Measurements from ENCODE around the gene ZNF609.

The ZNF609 gene, protein sequence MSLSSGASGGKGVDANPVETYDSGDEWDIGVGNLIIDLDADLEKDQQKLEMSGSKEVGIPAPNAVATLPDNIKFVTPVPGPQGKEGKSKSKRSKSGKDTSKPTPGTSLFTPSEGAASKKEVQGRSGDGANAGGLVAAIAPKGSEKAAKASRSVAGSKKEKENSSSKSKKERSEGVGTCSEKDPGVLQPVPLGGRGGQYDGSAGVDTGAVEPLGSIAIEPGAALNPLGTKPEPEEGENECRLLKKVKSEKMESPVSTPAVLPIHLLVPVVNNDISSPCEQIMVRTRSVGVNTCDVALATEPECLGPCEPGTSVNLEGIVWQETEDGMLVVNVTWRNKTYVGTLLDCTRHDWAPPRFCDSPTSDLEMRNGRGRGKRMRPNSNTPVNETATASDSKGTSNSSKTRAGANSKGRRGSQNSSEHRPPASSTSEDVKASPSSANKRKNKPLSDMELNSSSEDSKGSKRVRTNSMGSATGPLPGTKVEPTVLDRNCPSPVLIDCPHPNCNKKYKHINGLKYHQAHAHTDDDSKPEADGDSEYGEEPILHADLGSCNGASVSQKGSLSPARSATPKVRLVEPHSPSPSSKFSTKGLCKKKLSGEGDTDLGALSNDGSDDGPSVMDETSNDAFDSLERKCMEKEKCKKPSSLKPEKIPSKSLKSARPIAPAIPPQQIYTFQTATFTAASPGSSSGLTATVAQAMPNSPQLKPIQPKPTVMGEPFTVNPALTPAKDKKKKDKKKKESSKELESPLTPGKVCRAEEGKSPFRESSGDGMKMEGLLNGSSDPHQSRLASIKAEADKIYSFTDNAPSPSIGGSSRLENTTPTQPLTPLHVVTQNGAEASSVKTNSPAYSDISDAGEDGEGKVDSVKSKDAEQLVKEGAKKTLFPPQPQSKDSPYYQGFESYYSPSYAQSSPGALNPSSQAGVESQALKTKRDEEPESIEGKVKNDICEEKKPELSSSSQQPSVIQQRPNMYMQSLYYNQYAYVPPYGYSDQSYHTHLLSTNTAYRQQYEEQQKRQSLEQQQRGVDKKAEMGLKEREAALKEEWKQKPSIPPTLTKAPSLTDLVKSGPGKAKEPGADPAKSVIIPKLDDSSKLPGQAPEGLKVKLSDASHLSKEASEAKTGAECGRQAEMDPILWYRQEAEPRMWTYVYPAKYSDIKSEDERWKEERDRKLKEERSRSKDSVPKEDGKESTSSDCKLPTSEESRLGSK (N-terminal part only)

GRCh38 chr15:64460206-64460723 lies at the start of gene ZNF609:
ZNF609 (plus strand) TSS chr15:64460578; CDS start chr15:64499420, 38,842 bp downstream.
- peak; percentile 95 for DNase-seq (ENCODE audit: low spot score)

DNA sequence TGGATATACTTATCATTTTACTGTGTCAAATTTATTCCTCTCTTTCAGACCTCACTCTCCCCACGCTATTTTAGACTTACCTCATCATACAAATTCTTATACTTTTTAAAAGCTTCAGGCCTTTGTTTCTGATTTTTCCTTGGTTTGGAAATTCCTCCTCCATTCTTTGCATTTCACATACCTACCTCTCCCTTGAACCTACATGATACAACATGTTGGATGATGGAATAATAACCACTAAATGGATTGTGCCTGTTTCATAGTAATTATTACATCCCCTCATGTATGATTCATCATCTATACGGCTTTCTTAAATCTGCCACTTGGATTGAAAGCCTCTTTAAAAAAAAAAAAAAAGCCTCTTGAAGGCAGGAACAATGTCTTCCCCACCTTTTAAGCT lies 48.2 kb upstream of the ZNF609 start:
- DNase-seq (ENCODE audit: low spot score), result no peak

GRCh38 chr15:64422697-64423096 lies 37.7 kb upstream of the ZNF609 start:
- DNase-seq (ENCODE audit: low spot score), result no peak

DNA sequence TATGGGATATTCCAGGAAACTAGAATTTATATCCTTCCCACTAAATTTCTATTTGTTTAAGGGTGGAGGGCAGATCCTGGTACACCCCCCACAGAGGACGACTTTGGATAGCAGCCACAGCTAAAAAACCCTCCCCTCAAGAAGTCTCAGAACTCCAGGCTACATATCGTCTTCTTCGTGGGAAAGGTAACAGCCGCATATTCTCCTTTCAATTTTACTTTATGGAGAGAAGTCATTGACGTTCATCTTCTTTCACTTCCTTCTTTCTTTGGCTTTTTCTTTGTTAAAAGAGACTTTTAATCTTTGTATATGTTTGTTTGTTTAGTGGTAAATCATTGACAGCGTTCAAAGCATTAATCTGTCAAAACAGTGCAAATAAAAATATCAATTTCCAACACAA lies 36.4 kb upstream of the ZNF609 start:
- no peak for DNase-seq (ENCODE audit: low spot score)

DNA sequence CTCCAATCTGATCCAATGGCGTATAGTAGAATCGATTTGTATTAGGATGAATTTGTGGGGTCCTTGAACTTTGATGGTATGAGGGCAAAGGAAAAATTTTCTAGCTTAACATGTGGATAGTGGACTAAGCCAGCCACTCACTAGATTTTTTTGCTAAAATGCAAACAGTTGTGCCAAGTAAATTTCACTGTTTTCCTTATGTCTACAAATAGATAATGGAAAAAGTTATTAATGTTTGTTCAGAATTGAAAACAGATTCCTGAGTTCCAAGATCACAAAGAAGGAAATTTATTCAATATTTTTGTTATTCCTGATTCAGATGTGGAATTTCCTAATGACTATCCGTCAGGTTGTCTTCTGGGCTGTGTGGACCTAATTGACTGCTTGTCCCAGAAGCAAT lies 35.2 kb upstream of the ZNF609 start:
- no peak for DNase-seq (ENCODE audit: low spot score)

DNA sequence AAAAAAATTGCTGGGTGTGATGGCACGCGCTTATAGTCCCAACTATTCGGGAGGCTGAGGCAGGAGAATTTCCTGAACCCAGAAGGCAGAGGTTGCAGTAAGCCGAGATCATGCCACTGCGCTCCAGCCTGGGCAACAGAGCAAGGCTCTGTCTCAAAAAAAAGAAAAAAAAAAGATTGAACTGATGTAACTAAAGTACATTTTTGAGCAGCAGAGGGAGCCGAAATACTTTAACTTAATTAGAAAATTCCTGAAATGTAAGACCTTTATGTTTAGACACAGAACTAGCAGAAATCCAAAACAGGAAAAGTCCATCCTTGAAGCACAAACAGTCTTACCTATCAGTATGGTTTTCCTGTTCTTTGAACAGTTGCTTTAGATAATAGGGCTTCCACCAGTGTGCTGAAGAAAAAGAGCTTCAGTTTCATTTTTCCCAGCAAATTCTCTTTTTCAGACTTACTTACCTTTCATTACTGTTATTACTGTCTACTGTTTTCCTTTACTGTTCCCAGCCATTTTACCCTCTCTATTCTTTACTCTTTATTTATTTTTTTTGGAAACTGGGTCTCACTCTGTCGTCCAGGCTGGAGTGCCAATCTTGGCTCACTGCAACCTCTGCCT lies 33.4 kb upstream of the ZNF609 start:
- DNase-seq (ENCODE audit: low spot score), result no peak

- DNase-seq (ENCODE audit: low spot score), result no peak
Observed at GRCh38 chr15:64429448-64429847, 30.9 kb upstream of the ZNF609 start.

- DNase-seq (ENCODE audit: low spot score), result no peak
Observed at GRCh38 chr15:64430000-64430735, 30.2 kb upstream of the ZNF609 start.

DNA sequence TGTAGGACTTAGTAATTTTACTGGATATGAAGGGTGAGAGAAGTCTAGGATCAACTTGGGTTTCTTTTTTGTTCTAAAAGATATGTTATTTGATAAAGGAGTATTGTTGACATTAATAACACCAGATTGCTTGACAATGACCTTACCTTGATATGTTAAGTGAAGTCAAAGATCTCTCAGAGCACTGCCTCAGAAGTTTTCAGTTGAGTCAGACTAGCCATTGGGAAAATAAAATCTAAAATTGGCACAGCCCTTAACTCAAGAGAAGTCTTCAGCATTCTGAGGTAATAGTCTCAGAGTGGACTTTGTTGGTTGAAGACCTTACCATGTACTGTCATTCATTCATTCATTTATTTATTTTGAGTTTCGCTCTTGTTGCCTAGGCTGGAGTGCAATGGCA lies 22.4 kb upstream of the ZNF609 start:
- no peak for DNase-seq (ENCODE audit: low spot score)

GRCh38 chr15:64438653-64439447 lies 21.5 kb upstream of the ZNF609 start:
- DNase-seq (ENCODE audit: low spot score), result no peak

- DNase-seq (ENCODE audit: low spot score), result no peak
Observed at GRCh38 chr15:64441852-64442251, 18.5 kb upstream of the ZNF609 start.

DNA sequence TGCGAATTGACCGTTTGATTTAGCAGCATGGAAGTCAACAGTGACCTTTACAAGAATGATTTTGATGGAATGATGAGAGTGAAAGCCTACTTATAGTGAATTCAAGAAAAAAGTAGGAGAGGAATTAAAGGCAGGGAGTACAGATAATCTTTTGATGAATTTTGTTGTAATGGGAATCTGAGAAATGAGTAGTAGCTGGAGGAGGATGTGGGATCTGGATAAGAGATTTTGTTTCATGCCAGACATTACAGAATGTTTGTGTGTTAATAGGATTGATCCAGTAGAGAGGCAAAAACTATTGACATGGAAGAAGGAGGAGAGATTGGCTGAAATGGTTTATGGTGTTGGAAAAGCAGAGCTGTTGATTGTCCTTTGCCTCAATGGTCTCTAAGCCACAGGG lies 17.4 kb upstream of the ZNF609 start:
- no peak for DNase-seq (ENCODE audit: low spot score)

- no peak for DNase-seq (ENCODE audit: low spot score)
Observed at GRCh38 chr15:64443747-64444621, 16.4 kb upstream of the ZNF609 start.

GRCh38 chr15:64444836-64445235 lies 15.5 kb upstream of the ZNF609 start:
- no peak for DNase-seq (ENCODE audit: low spot score)

DNA sequence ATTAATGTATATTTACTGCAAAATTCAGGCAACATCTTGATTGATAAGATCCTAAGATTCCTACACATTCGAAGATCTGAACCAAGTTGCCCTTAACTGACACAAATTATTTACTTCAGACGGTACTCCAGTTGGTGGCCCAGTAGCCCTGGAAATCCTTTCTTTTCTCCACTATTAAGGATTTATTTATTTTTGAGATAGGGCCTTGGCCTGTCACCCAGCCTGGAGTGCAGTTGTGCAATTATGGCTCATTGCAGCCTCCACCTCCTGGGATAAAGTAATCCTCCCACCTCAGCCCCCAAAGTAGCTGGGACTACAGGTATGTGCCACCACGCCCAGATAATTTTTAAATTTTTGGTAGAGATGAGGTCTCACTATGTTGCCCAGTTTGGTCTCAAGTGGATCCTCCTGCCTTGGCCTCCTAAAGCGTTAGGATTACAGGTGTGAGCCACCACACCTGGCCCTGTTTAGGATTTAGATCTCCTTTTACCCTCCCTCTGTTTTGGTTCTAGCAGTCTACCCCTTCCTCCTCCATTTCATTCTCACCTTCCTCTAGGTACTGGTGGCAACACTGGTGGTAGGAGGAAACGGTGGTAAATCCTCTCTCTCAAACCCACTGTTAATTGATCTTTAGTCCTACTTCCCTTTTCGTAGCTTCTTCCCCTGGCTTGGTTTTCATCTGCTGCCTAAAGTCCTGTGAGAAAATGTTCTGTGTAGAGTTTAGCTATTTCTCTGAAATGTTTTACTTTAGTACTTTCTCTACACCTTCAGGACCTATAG lies 12.7 kb upstream of the ZNF609 start:
- DNase-seq (ENCODE audit: low spot score), result no peak

DNA sequence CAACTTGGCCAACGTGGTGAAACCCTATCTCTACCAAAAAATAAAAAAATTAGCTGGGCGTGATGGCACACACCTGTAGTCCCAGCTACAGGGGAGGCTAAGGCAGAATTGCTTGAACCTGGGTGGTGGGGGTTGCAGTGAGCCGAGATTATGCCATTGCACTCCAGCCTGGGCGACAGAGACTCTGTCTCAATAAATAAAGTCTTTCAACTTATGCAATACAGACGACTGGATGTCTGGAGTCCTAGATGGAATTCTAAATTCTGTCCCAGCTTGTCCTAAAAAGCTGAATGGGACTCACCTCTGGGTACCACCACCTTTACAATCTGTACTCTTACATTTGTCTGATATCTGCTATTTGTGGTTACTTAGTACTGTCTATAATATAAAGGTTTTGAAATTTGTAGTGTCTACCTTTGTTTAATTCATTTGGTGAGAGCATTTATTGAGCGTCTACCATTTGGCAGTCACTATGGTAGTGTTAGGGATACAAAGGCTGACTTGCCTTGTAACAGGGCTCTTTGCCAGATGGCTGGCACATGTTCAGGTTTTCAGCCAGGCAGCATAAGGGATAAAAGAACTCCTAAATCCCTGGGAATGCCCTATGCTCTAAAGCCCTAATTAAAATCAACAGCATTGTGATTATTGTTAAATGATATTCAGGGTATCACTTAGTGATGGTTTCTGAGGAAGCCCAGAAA lies 7.2 kb upstream of the ZNF609 start:
- peak; percentile 73 for DNase-seq (ENCODE audit: low spot score)

- no peak for DNase-seq (ENCODE audit: low spot score)
Observed at GRCh38 chr15:64453689-64454037, 6.7 kb upstream of the ZNF609 start.

DNA sequence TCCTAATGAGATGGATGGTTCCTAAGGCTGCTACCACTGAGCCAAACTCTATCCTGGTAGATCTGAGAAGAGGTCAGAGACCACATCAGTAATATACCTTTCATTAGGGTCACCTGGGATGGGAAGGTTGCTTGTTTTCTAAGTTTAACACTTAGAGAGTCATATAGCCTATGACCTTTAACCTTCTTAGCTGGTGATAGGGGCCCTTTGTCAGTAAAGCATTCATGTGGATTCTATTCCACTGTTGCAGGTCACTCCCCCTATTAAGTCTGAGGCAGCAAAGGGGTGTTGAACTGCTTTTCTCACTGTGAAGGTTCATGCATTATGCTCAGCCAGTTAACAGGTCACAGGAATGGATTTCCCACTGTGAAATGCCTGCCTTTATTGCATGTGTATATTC lies 6.1 kb upstream of the ZNF609 start:
- no peak for DNase-seq (ENCODE audit: low spot score)
